K562 (cell line): Measurements from ENCODE around the gene PIK3R1. TPM values are rescaled to one million over a fixed set of nuclear protein-coding genes. Genes with fewer than 3 reads are reported as not detected.

Experiments
- ATAC-seq: fragments of 200-7000 bp; cut with Tn5 transposase; 3 replicates; pipeline ENCODE4 v1.9.1; 2020; ENCODE audit warnings: moderate library complexity
- BruUV-seq: library from RNA; stranded (reverse); fragments of 400-500 nt; replicated peaks from 2 replicates; lab custom pipeline; 2021; lab: Mats Ljungman, UMichigan
- CTCF ChIA-PET: fragments of 300-600 bp; formaldehyde crosslinking; extraction: SDS; loops from one replicate; lab custom pipeline; 2021; ENCODE audit warnings: low intra/inter-chr PET ratio; lab: Yijun Ruan, JAX
- POLR2A ChIA-PET: fragments of 300-600, 350-650 bp; sonication (Branson Sonifier 250); formaldehyde crosslinking; extraction: SDS; loops from one replicate; lab custom pipeline; 2021; ENCODE audit warnings: antibody characterized with exemption, inconsistent platforms; lab: Yijun Ruan, JAX
- DNase-seq, 4 experiments: peaks; one replicate each; pipeline versions ENCODE4 v3.0.0 to v3.0.0-alpha.2; 2011 to 2018; ENCODE audit warnings: low spot score in 3 of 4, mixed read lengths in 3 of 4; ENCODE audit errors: extremely low read depth in 1 of 4
- FAIRE-seq: peaks from 2 replicates; lab custom pipeline; 2011; peaks lifted over from hg19 to GRCh38; lab: Jason Lieb, UNC
- H2AFZ ChIP-seq: 2 replicates; pipeline ENCODE4 v1.6.0; 2011; ENCODE audit warnings: low read depth, low read length, control low read depth, inconsistent platforms
- H3K27ac ChIP-seq: fragments of 200-600 bp; 3 replicates; pipeline ENCODE4 v1.8.0; 2011; ENCODE audit warnings: low read depth, mild to moderate bottlenecking, control low read depth, inconsistent platforms, low read length, moderate library complexity, mixed read lengths; ENCODE audit errors: extremely low read depth
- H3K27me3 ChIP-seq, 2 experiments: fragments of 300-600 bp in 1 of 2; 2 replicates in 1 of 2; 3 replicates in 1 of 2; pipeline versions ENCODE4 v1.6.0 to v1.8.0; 2011; ENCODE audit warnings: inconsistent platforms in 2 of 2, low read length in 2 of 2, mild to moderate bottlenecking in 1 of 2, mixed read lengths in 1 of 2, moderate library complexity in 1 of 2; ENCODE audit not compliant: control insufficient read depth in 2 of 2, insufficient read depth in 2 of 2
- H3K36me3 ChIP-seq: fragments of 300-600 bp; 3 replicates; pipeline ENCODE4 v1.8.0; 2011; ENCODE audit warnings: mild to moderate bottlenecking, low read length, inconsistent platforms; ENCODE audit not compliant: control insufficient read depth, insufficient read depth
- H3K4me1 ChIP-seq, 2 experiments: fragments of 200-600 bp in 1 of 2; replicated peaks in 1 of 2; 2 replicates in 1 of 2; 3 replicates in 1 of 2; pipeline versions ENCODE4 v1.5.1 to v1.8.0; 2011; ENCODE audit warnings: inconsistent platforms in 2 of 2, low read length in 2 of 2, mild to moderate bottlenecking in 1 of 2, mixed read lengths in 1 of 2, moderate library complexity in 1 of 2; ENCODE audit not compliant: control insufficient read depth in 2 of 2, insufficient read depth in 2 of 2
- H3K4me2 ChIP-seq: 2 replicates; pipeline ENCODE4 v1.6.1; 2011; ENCODE audit warnings: low read length, control low read depth, inconsistent platforms, mixed read lengths; ENCODE audit not compliant: insufficient read depth
- H3K4me3 ChIP-seq: fragments of 200-600 bp; sonication (generic), shearing (Covaris generic); 2 replicates; pipeline ENCODE4 v1.5.1; 2016; ENCODE audit warnings: control low read depth, inconsistent platforms
- H3K79me2 ChIP-seq: fragments of 200-600 bp; 3 replicates; pipeline ENCODE4 v1.8.0; 2011; ENCODE audit warnings: low read length, inconsistent platforms; ENCODE audit not compliant: control insufficient read depth, insufficient read depth
- H3K9ac ChIP-seq, 2 experiments: 2 replicates each; pipeline versions ENCODE4 v1.6.0 to v1.6.1; 2011; ENCODE audit warnings: low read depth in 2 of 2, low read length in 2 of 2, control low read depth in 1 of 2, inconsistent platforms in 1 of 2, mild to moderate bottlenecking in 1 of 2, mixed read lengths in 1 of 2; ENCODE audit not compliant: insufficient read depth in 1 of 2
- H3K9me1 ChIP-seq: one replicate; pipeline ENCODE4 v1.6.0; 2011; ENCODE audit warnings: inconsistent platforms, mild to moderate bottlenecking, low read length, moderate library complexity; ENCODE audit not compliant: control insufficient read depth, insufficient read depth
- H3K9me3 ChIP-seq: replicated peaks from 2 replicates; pipeline ENCODE4 v1.5.1; 2011; ENCODE audit warnings: low read depth, low read length, inconsistent platforms; ENCODE audit not compliant: control insufficient read depth, insufficient read depth
- H4K20me1 ChIP-seq: replicated peaks from 2 replicates; pipeline ENCODE4 v1.6.1; 2011; ENCODE audit warnings: low read length, inconsistent platforms, mixed read lengths; ENCODE audit not compliant: control insufficient read depth, insufficient read depth
- CC2D1A ChIP-seq: fragments of 450-650 bp; IDR thresholded peaks from 2 replicates; pipeline ENCODE4 v1.6.1; 2017; ENCODE audit warnings: mild to moderate bottlenecking
- E2F3 ChIP-seq: fragments of 250-450 bp; sonication (Bioruptor Pico); IDR thresholded peaks from 2 replicates; pipeline ENCODE4 v1.4.0; 2020; ENCODE audit warnings: mild to moderate bottlenecking
- FOXK1 ChIP-seq: sonication (generic); formaldehyde crosslinking; IDR thresholded peaks from 2 replicates; pipeline ENCODE4 v1.8.0; 2022; ENCODE audit warnings: missing genetic modification reagents, mild to moderate bottlenecking, borderline replicate concordance
- HIVEP1 ChIP-seq: fragments of 250-450 bp; sonication (Bioruptor Pico); IDR thresholded peaks from 2 replicates; pipeline ENCODE4 v1.4.0; 2020; ENCODE audit warnings: mild to moderate bottlenecking
- JUNB ChIP-seq: fragments of 450-650 bp; formaldehyde crosslinking; conservative IDR thresholded peaks from 2 replicates; pipeline ENCODE4 v1.4.0; 2020; ENCODE audit warnings: mild to moderate bottlenecking
- MECOM ChIP-seq: fragments of 250-450 bp; sonication (Bioruptor Pico); IDR thresholded peaks from 2 replicates; pipeline ENCODE4 v1.8.0; 2022; ENCODE audit warnings: inconsistent platforms
- MXI1 ChIP-seq: IDR thresholded peaks from 2 replicates; pipeline ENCODE4 v1.6.1; 2011; ENCODE audit warnings: low read depth, mild to moderate bottlenecking, improper control_type of control experiment, low read length
- NCOA1 ChIP-seq: fragments of 450-650 bp; IDR thresholded peaks from 2 replicates; pipeline ENCODE4 v1.6.1; 2016; ENCODE audit warnings: low read depth
- NR2C2 ChIP-seq, 2 experiments: fragments of 200-800 bp in 1 of 2; sonication (Bioruptor generic) in 1 of 2; sonication (generic) in 1 of 2; formaldehyde crosslinking in 1 of 2; IDR thresholded peaks; 2 replicates each; pipeline versions ENCODE4 v1.6.1 to v1.8.0; 2016 to 2022; ENCODE audit warnings: mild to moderate bottlenecking in 1 of 2, missing compliant biosample characterization in 1 of 2, missing genetic modification characterization in 1 of 2, missing genetic modification reagents in 1 of 2
- TCF7L2 ChIP-seq: fragments of 150-350 bp; IDR thresholded peaks from 2 replicates; pipeline ENCODE4 v1.6.1; 2016; ENCODE audit warnings: low read depth, mild to moderate bottlenecking, low read length, moderate library complexity
- TEAD4 ChIP-seq, 2 experiments: sonication (generic) in 1 of 2; formaldehyde crosslinking in 1 of 2; IDR thresholded peaks; 2 replicates each; pipeline versions ENCODE4 v1.6.1 to v1.8.0; 2012 to 2022; ENCODE audit warnings: borderline replicate concordance in 1 of 2, inconsistent platforms in 1 of 2, low read length in 1 of 2, mild to moderate bottlenecking in 1 of 2, missing genetic modification reagents in 1 of 2
- ZFP1 ChIP-seq: fragments of 450-650 bp; formaldehyde crosslinking; IDR thresholded peaks from 2 replicates; pipeline ENCODE4 v1.4.0; 2020; ENCODE audit warnings: mild to moderate bottlenecking, mixed read lengths
- ZNF232 ChIP-seq: sonication (generic); formaldehyde crosslinking; IDR thresholded peaks from 2 replicates; pipeline ENCODE4 v1.8.0; 2022; ENCODE audit warnings: mild to moderate bottlenecking, missing genetic modification reagents
- ZNF561 ChIP-seq: fragments of 450-650 bp; formaldehyde crosslinking; conservative IDR thresholded peaks from 2 replicates; pipeline ENCODE4 v1.4.0; 2020; ENCODE audit warnings: mild to moderate bottlenecking, moderate library complexity
- WGBS: fragments of 100-300 bp; shearing (Covaris generic); methylation state at CpG from one replicate; pipeline ENCODE4 v1.1.6; 2016; ENCODE audit warnings: low coverage, mixed read lengths; ENCODE audit not compliant: insufficient coverage; ENCODE audit errors: missing lambda C conversion rate; 5-methylcytosine and 5-hydroxymethylcytosine counted together
- in situ Hi-C: fragments of 300-500 bp; cut with MboI; formaldehyde crosslinking; loops from 4 replicates; pipeline ENCODE4 v1.15.0; 2018; ENCODE audit warnings: inconsistent platforms, mixed read lengths
- intact Hi-C: fragments of 100-400 bp; cut with micrococcal nuclease; formaldehyde crosslinking; loops from 2 replicates; pipeline ENCODE4 v1.14.2; 2022
- polyA plus RNA-seq, 8 experiments: library from polyadenylated mRNA; depleted of rRNA in 4 of 8; stranded (reverse) in 5 of 8; unstranded in 3 of 8; fragments of >200 nt; fragmentation: Nextera tagmentation in 2 of 8; fragmentation: Illumina TruSeq in 1 of 8; extraction: Ambion mirVana in 2 of 8; extraction: Trizol in 1 of 8; gene quantifications; 2 replicates each; pipeline versions ENCODE4 v1.2.1 to v1.2.3, GENCODE V29; 2011 to 2014; ENCODE audit warnings: inconsistent platforms in 1 of 8, missing spikeins in 1 of 8
- total RNA-seq, 7 experiments: library from RNA; depleted of rRNA in 6 of 7; stranded (reverse); fragments of >200 nt in 6 of 7; fragmentation: Illumina TruSeq in 2 of 7; extraction: Trizol in 2 of 7; gene quantifications; 2 replicates each; pipeline versions ENCODE4 v1.2.1 to v1.2.3, GENCODE V29; 2011 to 2021; ENCODE audit warnings: low replicate concordance in 1 of 7
- TF ChIP-seq, protein P1 (sequence below): fragments of 250-450 bp; sonication (Bioruptor Pico); IDR thresholded peaks from 2 replicates; pipeline ENCODE4 v1.4.0; 2020
- TF ChIP-seq, protein P2 (sequence below): fragments of 450-650 bp; IDR thresholded peaks from 2 replicates; pipeline ENCODE4 v1.6.1; 2016; ENCODE audit warnings: low read depth, mild to moderate bottlenecking, moderate library complexity

The PIK3R1 gene
- total and polyA plus RNA-seq, 9 of the 15 experiments (the other 6 are each of a cell fraction or from before 2014, with no cell fraction given), result 1.1 to 9.7 (median 4.8) TPM

DNA sequence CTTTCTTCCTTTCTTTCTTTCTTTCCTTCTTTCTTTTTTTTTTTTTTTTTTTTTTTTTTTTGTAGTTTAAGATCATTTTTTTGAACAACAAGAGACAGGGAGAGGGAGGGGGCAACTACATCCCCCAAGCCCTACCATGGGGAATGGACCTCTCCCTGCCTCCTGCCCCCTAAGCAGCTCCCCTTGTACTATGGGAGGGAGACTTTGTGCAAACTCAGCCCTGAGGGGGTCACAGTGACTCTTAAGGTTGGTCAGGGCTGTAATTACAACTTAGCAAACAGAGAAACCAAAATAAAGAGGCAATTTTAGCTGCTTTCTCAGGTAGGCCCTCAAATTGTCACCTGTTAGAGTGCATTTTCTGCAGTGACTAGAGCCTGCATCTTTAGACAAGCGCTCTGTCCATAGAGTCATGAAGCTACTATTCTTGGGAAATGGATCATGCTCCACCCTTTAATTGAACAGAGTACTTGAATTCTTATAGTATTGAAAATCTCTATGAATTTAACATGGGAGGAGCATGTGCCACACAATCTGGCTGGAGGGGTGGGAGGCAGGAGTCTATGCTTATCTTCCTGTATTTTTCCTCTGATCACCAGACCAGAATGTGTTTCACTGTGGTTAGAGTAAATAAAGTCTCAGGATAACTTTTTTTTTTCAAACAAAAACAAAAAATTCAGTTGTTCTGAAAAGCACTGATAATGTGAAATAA lies 24.3 kb upstream of the PIK3R1 start:
- no peak overlapping the region for H3K9ac ChIP-seq
- ChIA-PET CTCF (no interaction called here), POLR2A (interaction anchor here (1.1 kb wide), 1 partner anchor 12 kb away, joined by 3 read pairs; no protein-coding TSS in a partner anchor)
- BruUV-seq, result no TSS peak
- FAIRE-seq, result no peak
- intact Hi-C loops (no loop called here), in situ Hi-C loops (no loop called here)
- peaks cover 0 to 6% of the 10 kb centered on the region in 2 experiments; a peak in 2 of 5 replicates for H3K4me1 ChIP-seq
- WGBS, result 0% methylated on average over 1 of the region's 1 CpG
- peaks cover 16 to 24% of the 10 kb centered on the region in 2 experiments; a peak in 4 of 5 replicates for H3K27me3 ChIP-seq
- no peak overlapping the region for H3K4me3 ChIP-seq
- no peaks in the 10 kb centered on the region for H3K9me1 ChIP-seq
- TF ChIP-seq MECOM (CRISPR knock-in tag), result no peak
- no peak for TF ChIP-seq JUNB (CRISPR knock-in tag)
- TF ChIP-seq NR2C2 (CRISPR knock-in tag; IDR thresholded peaks at IDR 0.05), result no peak
- TF ChIP-seq NR2C2 (tag; IDR thresholded peaks at IDR 0.05), result no peak
- no peak for TF ChIP-seq NCOA1
- TF ChIP-seq ZFP1 (CRISPR knock-in tag), result no peak
- no peak for TF ChIP-seq MXI1
- TF ChIP-seq CC2D1A, result no peak
- no peak for TF ChIP-seq E2F3
- TF ChIP-seq ZNF561 (CRISPR knock-in tag), result no peak
- no peak for TF ChIP-seq TCF7L2
- TF ChIP-seq TEAD4 (IDR thresholded peaks at IDR 0.05; ENCODE audit: low read length), result no peak
- TF ChIP-seq TEAD4 (CRISPR knock-in tag; IDR thresholded peaks at IDR 0.05; ENCODE audit: borderline replicate concordance), result no peak
- TF ChIP-seq HIVEP1 (CRISPR knock-in tag), result no peak
- TF ChIP-seq, protein P1, sequence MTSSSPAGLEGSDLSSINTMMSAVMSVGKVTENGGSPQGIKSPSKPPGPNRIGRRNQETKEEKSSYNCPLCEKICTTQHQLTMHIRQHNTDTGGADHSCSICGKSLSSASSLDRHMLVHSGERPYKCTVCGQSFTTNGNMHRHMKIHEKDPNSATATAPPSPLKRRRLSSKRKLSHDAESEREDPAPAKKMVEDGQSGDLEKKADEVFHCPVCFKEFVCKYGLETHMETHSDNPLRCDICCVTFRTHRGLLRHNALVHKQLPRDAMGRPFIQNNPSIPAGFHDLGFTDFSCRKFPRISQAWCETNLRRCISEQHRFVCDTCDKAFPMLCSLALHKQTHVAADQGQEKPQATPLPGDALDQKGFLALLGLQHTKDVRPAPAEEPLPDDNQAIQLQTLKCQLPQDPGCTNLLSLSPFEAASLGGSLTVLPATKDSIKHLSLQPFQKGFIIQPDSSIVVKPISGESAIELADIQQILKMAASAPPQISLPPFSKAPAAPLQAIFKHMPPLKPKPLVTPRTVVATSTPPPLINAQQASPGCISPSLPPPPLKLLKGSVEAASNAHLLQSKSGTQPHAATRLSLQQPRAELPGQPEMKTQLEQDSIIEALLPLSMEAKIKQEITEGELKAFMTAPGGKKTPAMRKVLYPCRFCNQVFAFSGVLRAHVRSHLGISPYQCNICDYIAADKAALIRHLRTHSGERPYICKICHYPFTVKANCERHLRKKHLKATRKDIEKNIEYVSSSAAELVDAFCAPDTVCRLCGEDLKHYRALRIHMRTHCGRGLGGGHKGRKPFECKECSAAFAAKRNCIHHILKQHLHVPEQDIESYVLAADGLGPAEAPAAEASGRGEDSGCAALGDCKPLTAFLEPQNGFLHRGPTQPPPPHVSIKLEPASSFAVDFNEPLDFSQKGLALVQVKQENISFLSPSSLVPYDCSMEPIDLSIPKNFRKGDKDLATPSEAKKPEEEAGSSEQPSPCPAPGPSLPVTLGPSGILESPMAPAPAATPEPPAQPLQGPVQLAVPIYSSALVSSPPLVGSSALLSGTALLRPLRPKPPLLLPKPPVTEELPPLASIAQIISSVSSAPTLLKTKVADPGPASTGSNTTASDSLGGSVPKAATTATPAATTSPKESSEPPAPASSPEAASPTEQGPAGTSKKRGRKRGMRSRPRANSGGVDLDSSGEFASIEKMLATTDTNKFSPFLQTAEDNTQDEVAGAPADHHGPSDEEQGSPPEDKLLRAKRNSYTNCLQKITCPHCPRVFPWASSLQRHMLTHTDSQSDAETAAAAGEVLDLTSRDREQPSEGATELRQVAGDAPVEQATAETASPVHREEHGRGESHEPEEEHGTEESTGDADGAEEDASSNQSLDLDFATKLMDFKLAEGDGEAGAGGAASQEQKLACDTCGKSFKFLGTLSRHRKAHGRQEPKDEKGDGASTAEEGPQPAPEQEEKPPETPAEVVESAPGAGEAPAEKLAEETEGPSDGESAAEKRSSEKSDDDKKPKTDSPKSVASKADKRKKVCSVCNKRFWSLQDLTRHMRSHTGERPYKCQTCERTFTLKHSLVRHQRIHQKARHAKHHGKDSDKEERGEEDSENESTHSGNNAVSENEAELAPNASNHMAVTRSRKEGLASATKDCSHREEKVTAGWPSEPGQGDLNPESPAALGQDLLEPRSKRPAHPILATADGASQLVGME (CRISPR knock-in tag), result no peak
- TF ChIP-seq, protein P2, sequence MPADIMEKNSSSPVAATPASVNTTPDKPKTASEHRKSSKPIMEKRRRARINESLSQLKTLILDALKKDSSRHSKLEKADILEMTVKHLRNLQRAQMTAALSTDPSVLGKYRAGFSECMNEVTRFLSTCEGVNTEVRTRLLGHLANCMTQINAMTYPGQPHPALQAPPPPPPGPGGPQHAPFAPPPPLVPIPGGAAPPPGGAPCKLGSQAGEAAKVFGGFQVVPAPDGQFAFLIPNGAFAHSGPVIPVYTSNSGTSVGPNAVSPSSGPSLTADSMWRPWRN, result no peak
- TF ChIP-seq FOXK1 (CRISPR knock-in tag), result no peak
- no peak for TF ChIP-seq ZNF232 (CRISPR knock-in tag)
- no peak for ATAC-seq
- no peaks in the 10 kb centered on the region for H3K79me2 ChIP-seq
- no peaks in the 10 kb centered on the region for H3K9me3 ChIP-seq
- DNase-seq, result no peak
- H2AFZ ChIP-seq, result no peak overlapping the region
- no peak overlapping the region for H3K27ac ChIP-seq
- H4K20me1 ChIP-seq, result no peaks in the 10 kb centered on the region
- H3K36me3 ChIP-seq, result no peaks in the 10 kb centered on the region
- H3K4me2 ChIP-seq, result no peak overlapping the region
